Uterus (tissue), 4 donors: ENCODE data around the gene ERMAP. TPM values are rescaled to one million over a fixed set of nuclear protein-coding genes. Genes with fewer than 3 reads are reported as not detected.

Experiments used
- DNase-seq, 2 donors: peaks; one replicate each; pipeline ENCODE4 v3.0.0-alpha.2; 2019 to 2020
- H3K27ac ChIP-seq, 2 donors: fragments of 200-600 bp; sonication (generic); 1 replicate in 1 of 2; 2 replicates in 1 of 2; pipeline ENCODE4 v1.5.1; 2016 to 2018
- H3K27me3 ChIP-seq, 2 donors: fragments of 200-600 bp; sonication (generic); one replicate each; pipeline ENCODE4 v1.5.1; 2018 to 2019; ENCODE audit warnings: control low read depth in 1 of 2
- H3K36me3 ChIP-seq, 2 donors: fragments of 200-600 bp; sonication (generic); one replicate each; pipeline ENCODE4 v1.5.1; 2019; ENCODE audit warnings: control low read depth in 1 of 2
- H3K4me1 ChIP-seq, 2 donors: fragments of 200-600 bp; sonication (generic); one replicate each; pipeline ENCODE4 v1.5.1; 2018 to 2019; ENCODE audit warnings: control low read depth in 1 of 2
- H3K4me3 ChIP-seq, 2 donors: fragments of 200-600 bp; sonication (generic); 1 replicate in 1 of 2; 2 replicates in 1 of 2; pipeline ENCODE4 v1.5.1; 2018 to 2019; ENCODE audit warnings: mild to moderate bottlenecking in 1 of 2
- H3K9me3 ChIP-seq, 2 donors: fragments of 200-600 bp; sonication (generic); one replicate each; pipeline ENCODE4 v1.5.1; 2019; ENCODE audit warnings: control low read depth in 1 of 2
- CTCF ChIP-seq, 4 experiments: fragments of 200-600 bp in 2 of 4; fragments of 450-650 bp in 2 of 4; sonication (generic) in 2 of 4; IDR thresholded peaks; one replicate each; pipeline ENCODE4 v1.5.1; 2016 to 2019; ENCODE audit warnings: antibody characterized with exemption in 4 of 4, mild to moderate bottlenecking in 2 of 4, moderate library complexity in 1 of 4
- POLR2A ChIP-seq, 2 donors: fragments of 450-650 bp; IDR thresholded peaks; one replicate each; pipeline ENCODE4 v1.6.1; 2016; ENCODE audit warnings: antibody characterized with exemption in 2 of 2, mild to moderate bottlenecking in 1 of 2, moderate library complexity in 1 of 2
- intact Hi-C: fragments of 100-400 bp; cut with DNase I; formaldehyde crosslinking; loops from one replicate; pipeline ENCODE4 v1.15.1; 2023; ENCODE audit warnings: low total_unique reads
- total RNA-seq, 4 donors: library from RNA; depleted of rRNA in 3 of 4; stranded (reverse); fragments of >200 nt in 3 of 4; gene quantifications; one replicate each; pipeline versions ENCODE4 v1.1.0 to v1.2.4, GENCODE V29; 2014 to 2023
- donor health status: DM: yes; HTN: yes; CAD: no.

Gene ERMAP
- total RNA-seq, 4 donors from 2014 or later: 0.59 to 16.0 (median 7.6) TPM

GRCh38 chr1:42788021-42788420, 28.9 kb upstream of the ERMAP start:
- no peaks in the 10 kb centered on the region for H3K4me1 ChIP-seq
- H3K4me3 ChIP-seq: no peak overlapping the region
- TF ChIP-seq POLR2A (IDR thresholded peaks at IDR 0.05): no peak
- TF ChIP-seq CTCF (IDR thresholded peaks at IDR 0.05): no peak
- H3K36me3 ChIP-seq: no peaks in the 10 kb centered on the region
- H3K27ac ChIP-seq: no peak overlapping the region
- no peaks in the 10 kb centered on the region for H3K27me3 ChIP-seq
- intact Hi-C loops: no loop called here
- no peak for DNase-seq
- no peaks in the 10 kb centered on the region for H3K9me3 ChIP-seq

- no peaks in the 10 kb centered on the region for H3K27me3 ChIP-seq
- intact Hi-C loops: no loop called here
- DNase-seq: no peak
- no peak overlapping the region for H3K4me3 ChIP-seq
- no peak overlapping the region for H3K27ac ChIP-seq
- H3K9me3 ChIP-seq: no peaks in the 10 kb centered on the region
- H3K36me3 ChIP-seq: no peaks in the 10 kb centered on the region
- TF ChIP-seq POLR2A (IDR thresholded peaks at IDR 0.05) (no peak), CTCF (IDR thresholded peaks at IDR 0.05) (no peak)
- no peaks in the 10 kb centered on the region for H3K4me1 ChIP-seq
Observed at GRCh38 chr1:42793824-42794223, 23.1 kb upstream of the ERMAP start.

GRCh38 chr1:42797414-42797813, 19.5 kb upstream of the ERMAP start:
- H3K27ac ChIP-seq: no peak overlapping the region
- DNase-seq: no peak
- intact Hi-C loops: no loop called here
- no peak overlapping the region for H3K4me3 ChIP-seq
- H3K27me3 ChIP-seq: no peaks in the 10 kb centered on the region
- H3K9me3 ChIP-seq: no peaks in the 10 kb centered on the region
- H3K4me1 ChIP-seq: no peaks in the 10 kb centered on the region
- TF ChIP-seq POLR2A (IDR thresholded peaks at IDR 0.05) (no peak), CTCF (IDR thresholded peaks at IDR 0.05) (no peak)
- H3K36me3 ChIP-seq: no peaks in the 10 kb centered on the region

- H3K4me1 ChIP-seq: no peaks in the 10 kb centered on the region
- no peak overlapping the region for H3K4me3 ChIP-seq
- DNase-seq: no peak
- H3K27ac ChIP-seq: no peak overlapping the region
- H3K9me3 ChIP-seq: no peaks in the 10 kb centered on the region
- intact Hi-C loops: no loop called here
- TF ChIP-seq CTCF (IDR thresholded peaks at IDR 0.05): no peak
- no peak for TF ChIP-seq POLR2A (IDR thresholded peaks at IDR 0.05)
- no peaks in the 10 kb centered on the region for H3K36me3 ChIP-seq
- no peaks in the 10 kb centered on the region for H3K27me3 ChIP-seq
Observed at GRCh38 chr1:42797979-42798378, 18.9 kb upstream of the ERMAP start.

GRCh38 chr1:42801832-42802473, 15.0 kb upstream of the ERMAP start:
- H3K4me3 ChIP-seq: no peak overlapping the region
- intact Hi-C loops: no loop called here
- H3K9me3 ChIP-seq: no peaks in the 10 kb centered on the region
- no peak overlapping the region for H3K27ac ChIP-seq
- no peaks in the 10 kb centered on the region for H3K36me3 ChIP-seq
- no peaks in the 10 kb centered on the region for H3K27me3 ChIP-seq
- H3K4me1 ChIP-seq: no peaks in the 10 kb centered on the region
- no peak for DNase-seq
- TF ChIP-seq CTCF (IDR thresholded peaks at IDR 0.05) (no peak), POLR2A (IDR thresholded peaks at IDR 0.05) (no peak)
